Suppressor macrophage treated with lipopolysaccharide for 1 hour (primary cell): ENCODE results near the gene FAM171A2.
"Not testable (repeated sequence)": the region's sequence is repeated elsewhere in the genome, so short reads cannot be mapped to it uniquely, and the experiment has no call there.

Experiments used
- DNase-seq, 3 donors: peaks; one replicate each; pipeline ENCODE4 v3.0.0-alpha.2; 2020 to 2022

Gene FAM171A2

DNA sequence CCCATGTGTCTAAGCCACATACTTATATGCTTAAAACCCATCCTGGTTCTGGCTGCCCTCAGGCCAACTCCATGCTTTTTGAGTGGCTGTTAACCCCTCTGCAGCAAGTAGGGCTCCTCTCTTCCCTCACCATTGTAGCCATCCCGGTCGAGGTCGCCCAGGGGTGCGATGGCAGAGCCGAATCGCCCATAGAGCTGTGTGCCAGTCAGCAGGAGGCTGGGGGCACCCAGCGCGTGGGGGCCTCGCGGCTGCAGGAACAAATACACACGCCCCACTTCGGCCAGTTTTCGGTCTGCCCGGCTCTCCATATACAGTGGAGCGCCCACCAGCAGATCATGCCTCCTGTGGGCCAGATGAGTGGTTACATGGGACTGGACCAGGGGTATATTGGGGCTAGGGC, 19.7 kb upstream of the FAM171A2 start:
- no peak for DNase-seq

DNA sequence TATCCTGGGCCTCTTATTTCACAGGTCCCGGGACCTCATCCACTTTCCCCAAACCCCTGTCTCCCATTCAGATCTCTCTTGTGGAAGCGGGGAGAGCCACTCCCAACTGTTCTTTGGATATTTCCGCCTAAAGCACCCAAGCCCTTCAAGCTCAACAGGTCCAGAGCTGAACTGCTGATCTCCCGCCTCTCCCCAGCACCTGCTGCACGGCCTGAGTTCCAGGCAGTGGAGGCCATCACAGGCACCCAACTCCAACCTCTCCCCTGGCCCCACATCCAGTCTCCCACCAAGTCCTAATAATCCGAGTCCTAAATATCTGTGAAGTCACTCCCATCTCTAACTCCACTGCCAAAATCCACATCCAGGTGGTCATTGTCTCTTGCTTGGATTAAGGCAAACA, 19.3 kb upstream of the FAM171A2 start:
- no peak for DNase-seq

DNA sequence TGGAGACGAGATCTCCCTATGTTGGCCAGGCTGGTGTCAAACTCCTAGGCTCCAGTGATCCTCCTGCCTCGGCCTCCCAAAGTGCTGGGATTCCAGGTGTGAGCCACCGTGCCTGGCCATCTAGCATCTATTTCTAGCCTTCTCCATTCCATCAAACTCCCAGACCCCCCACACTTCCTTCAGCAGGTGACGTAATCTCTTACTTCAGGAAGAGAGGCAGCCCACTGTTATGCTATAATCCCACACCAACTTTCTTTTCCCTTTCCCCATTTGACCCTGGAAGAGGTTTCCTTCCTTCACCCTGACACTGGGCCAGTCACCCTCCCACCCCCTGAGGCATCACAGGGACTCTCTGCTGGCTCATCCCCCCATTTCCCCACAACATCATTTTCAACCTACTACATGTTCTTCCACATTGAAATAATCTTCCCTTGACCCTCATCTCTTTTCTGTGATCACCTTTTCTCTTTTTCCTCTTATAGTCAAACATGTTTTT, 18.2 kb upstream of the FAM171A2 start:
- peak; percentile 51 to 65 (median 65) for DNase-seq

DNA sequence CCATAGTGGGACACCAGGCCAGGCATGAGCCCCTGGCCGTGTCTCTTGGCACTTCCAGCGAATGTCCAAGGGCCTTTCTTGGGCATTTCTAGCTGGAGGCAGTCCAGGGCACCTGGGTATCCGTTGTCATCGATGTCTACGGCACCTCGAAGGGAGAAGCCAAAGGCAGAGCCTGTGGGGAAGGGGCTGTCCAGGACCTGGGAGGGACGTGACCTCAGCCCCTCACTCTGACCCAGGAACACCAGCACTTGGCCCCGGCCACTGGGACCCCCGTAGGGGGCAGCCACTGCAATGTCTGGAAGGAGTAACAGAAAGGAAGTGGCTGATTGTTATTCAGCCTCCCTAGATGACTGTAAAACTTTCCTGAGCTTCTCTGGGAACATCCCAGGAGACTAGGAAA, 17.1 kb upstream of the FAM171A2 start:
- DNase-seq: no peak

- DNase-seq: no peak
Observed at GRCh38 chr17:44379887-44380286, 16.2 kb upstream of the FAM171A2 start.

DNA sequence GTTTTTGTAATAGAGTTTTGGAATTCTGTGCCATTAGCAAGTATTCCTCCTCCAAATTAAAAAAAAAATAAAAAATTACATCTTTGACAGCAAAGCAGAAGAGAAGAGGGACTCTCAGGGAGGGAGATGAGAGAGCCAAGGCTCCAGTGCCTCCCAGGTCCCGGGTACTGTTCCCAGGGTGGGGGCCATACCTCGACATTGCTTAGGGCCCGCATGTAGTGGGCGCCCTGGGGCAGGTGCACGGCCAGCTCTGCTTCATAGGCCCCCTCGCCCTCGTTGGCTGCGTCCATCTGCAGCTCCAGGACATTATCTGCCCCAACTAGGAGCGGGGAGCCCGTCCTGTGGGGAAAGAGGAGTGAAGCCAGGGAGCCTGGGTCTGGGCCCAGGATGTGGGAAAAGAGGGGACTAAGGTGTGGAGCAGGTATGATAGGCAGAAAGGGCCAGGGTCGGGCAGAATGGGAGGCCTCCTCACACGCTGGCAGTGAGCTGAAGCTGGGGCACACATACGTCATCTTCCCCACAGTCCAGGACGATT, 14.6 kb upstream of the FAM171A2 start:
- DNase-seq: no peak

GRCh38 chr17:44376779-44377178, 13.1 kb upstream of the FAM171A2 start:
- DNase-seq: no peak

DNA sequence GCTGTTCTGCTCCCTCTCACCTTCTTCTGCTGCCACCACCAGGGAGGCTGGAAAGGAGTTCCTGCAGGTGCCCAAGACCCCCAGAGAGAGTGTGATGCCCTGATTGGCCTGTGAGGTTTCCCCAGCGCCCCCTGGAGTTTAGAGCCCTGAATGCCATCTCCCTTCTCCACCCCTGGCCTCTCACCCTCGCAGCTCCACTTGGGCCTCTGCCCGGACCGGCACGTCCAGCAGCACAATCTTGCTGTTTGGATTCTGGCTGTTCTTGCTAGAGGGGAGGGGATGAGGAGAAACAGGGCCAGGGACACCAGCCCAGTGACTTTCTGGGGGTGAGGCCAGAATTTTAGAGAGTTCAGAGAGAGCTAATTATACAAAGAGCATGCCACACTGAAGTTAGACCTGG, 12.5 kb upstream of the FAM171A2 start:
- DNase-seq: peak in 2 of 3 donors; percentile 35 to 57

DNA sequence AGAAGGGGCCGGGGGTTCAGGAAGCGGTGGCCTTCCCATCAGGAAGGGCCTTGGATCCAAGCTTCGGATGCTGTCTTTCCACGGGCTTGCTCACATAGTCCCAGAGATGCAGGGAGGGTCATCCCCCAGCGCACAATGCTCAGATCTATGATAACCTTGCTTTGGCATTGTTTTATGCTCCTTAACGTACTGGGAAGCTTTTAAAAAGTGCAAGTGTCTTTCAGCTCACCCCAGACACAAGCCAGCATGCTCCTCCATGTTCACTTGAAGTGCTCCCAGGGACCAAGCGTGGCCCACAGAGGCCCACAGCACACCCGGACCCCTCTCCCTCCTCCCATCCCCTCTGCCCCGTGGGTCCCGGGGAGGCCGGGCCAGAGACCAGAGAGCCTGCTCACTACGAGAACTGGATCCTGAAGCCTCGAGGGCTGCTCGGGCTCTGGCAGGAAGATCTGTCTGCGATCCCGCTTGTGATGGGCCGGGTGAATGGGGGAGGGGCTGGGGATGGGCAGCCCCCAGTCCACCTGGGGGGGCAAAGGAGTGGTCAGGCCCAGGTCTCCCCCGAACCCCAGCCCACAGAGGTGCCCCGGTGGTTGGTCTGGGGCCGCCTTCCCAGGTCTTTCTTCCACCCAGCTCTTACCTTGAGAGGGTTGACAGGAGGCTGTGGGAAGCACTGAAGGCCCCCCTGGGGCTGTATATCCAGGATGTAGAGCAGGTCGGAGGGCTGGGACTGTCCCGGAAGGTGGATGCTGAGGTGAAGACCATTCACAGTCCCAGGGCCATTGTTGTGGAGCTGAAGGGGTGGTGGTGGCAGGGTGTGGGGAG, 11.8 kb upstream of the FAM171A2 start:
- DNase-seq: no peak

- peak; percentile 42 to 65 (median 46) for DNase-seq
Observed at GRCh38 chr17:44374306-44375195, 10.9 kb upstream of the FAM171A2 start.

- no peak for DNase-seq
Observed at GRCh38 chr17:44372036-44372435, 8.4 kb upstream of the FAM171A2 start.

GRCh38 chr17:44369414-44370023, 5.9 kb upstream of the FAM171A2 start:
- DNase-seq: not testable (repeated sequence)

DNA sequence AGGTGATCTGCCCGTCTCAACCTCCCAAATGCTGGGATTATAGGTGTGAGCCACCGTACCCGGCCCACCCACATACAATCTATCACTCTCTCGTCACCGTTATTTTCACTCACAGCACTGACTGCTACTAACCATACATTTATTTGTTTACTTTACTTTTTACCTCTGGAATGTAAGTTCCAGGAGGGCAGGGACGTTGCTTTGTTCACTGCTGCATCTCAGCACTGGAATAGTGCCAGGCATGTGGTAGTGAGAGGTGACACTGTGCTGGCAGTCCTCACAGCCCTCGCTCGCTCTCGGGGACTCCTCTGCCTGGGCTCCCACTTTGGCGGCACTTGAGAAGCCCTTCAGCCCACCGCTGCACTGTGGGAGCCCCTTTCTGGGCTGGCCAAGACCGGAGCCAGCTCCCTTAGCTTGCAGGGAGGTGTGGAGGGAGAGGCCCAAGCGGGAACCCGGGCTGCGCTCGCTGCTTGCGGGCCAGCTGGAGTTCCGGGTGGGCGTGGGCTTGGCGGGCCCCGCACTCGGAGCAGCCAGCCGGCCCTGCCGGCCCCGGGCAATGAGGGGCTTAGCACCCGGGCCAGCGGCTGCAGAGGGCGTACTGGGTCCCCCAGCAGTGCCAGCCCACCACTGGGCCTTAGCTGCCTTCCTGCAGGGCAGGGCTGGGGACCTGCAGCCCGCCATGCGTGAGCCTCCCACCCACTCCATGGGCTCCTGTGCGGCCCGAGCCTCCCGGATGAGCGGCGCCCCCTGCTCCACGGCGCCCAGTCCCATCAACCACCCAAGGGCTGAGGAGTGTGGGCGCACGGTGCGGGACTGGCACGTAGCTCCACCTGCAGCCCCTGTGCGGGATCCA, 5.0 kb upstream of the FAM171A2 start:
- DNase-seq: not testable (repeated sequence)

DNA sequence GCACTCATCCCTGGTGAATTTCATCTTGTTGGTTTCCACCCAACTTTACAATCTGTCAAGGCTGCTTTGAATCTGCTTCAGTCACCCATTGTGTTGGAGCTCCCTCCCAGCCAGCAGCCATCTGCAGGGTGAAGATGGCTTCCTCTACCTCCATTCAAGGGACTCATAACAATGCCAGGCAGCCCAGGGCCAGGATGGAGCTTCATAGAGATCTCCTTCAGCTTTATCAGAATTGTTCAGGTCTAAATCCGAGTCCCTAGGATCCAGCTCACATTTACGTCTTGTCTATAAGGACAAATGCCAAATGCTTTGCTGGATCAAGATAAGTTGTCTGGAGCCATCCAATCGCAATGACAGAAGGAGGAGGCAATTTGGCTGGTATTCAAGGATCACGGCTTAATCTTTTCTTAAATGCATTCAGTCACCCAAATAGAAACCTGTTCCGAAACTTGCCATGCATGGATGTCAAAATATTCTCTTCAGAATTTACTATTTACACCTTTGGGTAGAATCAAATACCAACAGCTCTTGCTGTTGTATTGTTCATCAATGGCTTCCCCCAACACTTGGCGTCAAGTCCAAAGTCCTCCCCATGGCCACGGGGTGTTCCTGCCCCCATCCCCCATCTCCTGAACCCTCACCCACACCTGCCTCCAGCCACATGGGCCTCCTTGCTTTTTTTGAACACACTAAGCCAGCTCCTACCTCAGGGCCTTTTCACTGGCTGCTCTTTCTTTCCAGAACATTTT, 3.8 kb upstream of the FAM171A2 start:
- no peak for DNase-seq

DNA sequence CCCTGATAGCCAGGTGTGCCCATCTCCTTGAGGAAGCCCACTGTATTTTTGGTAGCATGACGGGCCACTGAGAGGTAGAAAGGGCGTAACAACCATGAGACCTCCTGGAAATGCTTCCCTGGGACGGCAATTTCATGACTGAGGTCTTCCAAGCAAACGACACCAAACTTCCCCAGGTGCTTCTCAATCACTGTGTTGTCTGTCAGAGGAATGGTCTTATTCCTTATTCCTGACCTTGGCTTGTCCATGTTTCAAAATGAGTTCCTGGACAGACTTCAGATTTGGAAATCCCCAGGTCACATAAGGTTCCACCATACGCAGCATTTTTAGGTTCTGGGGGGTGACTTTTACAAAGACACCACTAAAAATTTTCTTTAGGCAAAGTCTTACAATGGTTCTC, 1.4 kb upstream of the FAM171A2 start:
- not testable (repeated sequence) for DNase-seq

DNA sequence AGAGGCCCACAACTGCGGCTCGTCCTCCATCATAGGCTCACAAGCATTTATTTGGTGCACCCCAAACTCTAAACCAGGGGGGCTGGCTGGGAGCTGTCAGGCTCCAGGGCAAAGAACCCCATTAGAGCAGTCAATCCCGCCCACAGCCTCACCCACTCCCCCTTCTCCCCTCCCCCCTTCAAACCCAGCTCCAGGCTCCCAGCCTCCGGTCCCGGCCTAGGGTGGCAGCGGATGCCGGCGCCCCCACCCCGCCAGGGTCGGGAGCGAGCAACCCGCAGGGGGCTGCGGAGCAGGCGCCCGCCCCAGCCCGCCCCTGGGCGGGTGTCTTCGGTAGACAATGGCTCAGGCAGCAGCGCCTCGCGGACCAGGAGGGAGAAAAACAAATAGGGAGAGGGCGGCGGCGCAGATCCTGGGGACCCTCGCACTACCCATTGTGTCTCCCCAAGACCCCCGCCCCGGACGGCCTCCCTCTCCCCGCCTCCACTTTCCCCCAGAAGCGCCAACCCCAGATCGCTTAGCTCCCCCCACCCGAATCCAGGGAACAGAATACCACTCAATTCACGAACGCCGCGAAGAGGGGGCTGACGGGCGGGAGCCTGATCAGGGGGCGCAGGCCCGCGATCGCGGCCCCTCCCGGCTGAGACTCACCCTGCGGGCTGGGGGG, 572 bp downstream of the FAM171A2 start:
- DNase-seq: peak in 1 of 3 donors; percentile 47

- no peak for DNase-seq
Observed at GRCh38 chr17:44362459-44362948, 1.1 kb downstream of the FAM171A2 start.

- DNase-seq: no peak
Observed at GRCh38 chr17:44361292-44362260, 2.1 kb downstream of the FAM171A2 start.

- DNase-seq: peak in 1 of 3 donors; percentile 20
Observed at GRCh38 chr17:44360826-44361225, 2.8 kb downstream of the FAM171A2 start.
